GM04503 (cell line): Measurements from ENCODE around the gene S100PBP.

ENCODE experiments used
- DNase-seq: peaks from one replicate; pipeline ENCODE4 v3.0.0-alpha.2; 2012; ENCODE audit warnings: low read depth

Gene S100PBP

GRCh38 chr1:32870615-32871363, 53.3 kb downstream of the S100PBP start, which contains the start of gene FNDC5:
Gene FNDC5, minus strand, starts transcription at chr1:32870912.
- no peak for DNase-seq

DNA sequence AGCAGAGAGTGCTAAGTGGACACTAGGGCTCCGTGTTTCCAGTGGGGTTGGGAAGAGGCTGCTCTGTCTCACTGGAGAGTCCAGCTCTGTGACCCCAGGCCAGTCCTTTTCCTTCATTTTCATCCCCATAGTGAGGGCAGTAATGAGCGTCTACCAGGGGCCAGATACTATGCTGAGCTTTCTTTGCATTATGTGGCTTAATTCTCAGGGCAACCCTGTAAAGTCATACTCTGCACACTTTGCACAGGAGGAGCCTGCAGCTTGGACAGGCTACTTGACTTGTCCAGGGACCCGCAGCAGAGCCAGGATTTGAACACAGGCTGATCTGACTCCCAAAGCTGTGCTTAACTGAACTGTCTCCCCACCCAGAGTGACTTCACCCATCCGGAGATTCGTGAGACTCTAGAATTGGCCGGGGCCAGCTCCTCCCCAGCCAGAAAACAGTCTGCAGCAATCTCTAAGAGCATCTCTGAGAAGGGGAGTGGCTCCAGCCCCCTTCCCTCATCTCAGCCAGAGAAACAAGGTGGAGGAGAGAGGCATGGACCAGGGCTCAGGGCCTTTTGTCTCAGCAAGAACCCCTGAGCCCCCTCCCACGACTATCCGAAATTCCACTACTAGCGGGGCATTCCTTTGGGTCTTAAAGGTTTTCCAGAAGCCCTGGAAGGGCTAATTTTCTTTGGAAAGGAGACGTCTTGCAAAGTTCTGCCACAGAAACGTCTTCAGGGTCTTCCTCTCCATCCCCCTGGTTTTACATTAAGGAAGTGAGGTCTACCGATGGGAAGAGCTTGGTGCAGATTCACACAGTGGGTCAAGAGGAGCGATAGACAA, 54.1 kb downstream of the S100PBP start:
- no peak for DNase-seq

DNA sequence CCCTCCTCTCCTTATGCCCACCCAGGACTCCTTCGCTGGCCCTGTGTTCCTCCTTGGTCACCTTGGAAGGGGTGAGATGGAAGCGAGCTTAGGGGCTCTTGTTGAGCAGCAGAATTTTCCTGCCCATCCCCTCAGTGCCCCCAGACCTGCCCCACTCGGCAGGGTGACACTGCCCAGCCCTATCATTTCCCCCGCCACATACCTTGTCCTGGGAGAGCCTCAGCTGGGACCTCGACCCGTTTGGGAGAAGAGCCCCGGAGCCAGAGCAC, 54.7 kb downstream of the S100PBP start:
- no peak for DNase-seq

GRCh38 chr1:32873484-32873883, 56.0 kb downstream of the S100PBP start:
- no peak for DNase-seq

DNA sequence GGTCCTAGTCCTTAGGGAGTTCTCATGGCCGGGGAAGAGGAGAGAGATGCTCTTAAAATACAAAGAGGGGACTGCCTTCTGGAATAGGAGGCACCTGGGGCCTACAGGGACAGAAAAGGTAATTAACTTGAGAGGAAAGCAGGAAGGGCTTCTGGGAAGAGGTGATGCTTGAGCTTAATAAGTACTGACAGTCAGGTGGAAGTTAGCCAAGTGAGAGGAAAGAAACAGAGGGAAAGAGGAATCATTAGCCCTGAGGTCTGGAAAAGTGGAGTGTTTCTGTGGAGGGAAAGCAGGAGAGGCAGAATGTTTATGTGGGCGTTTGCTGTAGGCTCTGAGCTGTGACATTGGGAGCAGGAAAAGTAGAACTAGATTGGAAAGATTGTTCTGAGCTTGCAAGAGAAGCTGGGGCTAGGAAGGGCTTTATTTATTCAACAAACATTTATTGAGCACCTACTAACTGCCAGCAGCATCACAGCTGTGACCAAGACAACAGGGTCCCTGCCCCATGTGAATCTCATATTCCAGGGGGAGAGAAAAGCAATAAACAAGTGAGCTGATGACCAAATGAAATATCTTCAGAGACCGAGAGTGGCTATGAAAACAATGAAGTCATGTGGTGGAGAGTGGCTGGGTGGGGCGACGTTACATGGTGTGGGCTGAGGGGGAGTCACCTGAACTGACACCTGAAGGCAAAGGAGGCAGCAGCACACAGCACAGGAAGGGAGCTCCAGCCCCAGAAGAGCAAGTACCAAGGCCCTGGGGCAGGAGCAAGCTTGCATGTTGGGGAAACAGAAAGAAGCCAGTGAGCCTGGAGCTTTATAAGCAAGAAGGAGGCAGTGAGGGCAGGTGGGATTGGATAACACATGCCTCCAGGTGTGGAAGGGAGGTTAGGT, 57.7 kb downstream of the S100PBP start:
- no peak for DNase-seq

GRCh38 chr1:32876341-32877210, 59.1 kb downstream of the S100PBP start:
- DNase-seq, result no peak

GRCh38 chr1:32877211-32878110, 60.0 kb downstream of the S100PBP start:
- DNase-seq, result no peak

- DNase-seq, result no peak
Measured at GRCh38 chr1:32878183-32878582, 60.7 kb downstream of the S100PBP start.

GRCh38 chr1:32878637-32879041, 61.2 kb downstream of the S100PBP start:
- DNase-seq, result no peak

DNA sequence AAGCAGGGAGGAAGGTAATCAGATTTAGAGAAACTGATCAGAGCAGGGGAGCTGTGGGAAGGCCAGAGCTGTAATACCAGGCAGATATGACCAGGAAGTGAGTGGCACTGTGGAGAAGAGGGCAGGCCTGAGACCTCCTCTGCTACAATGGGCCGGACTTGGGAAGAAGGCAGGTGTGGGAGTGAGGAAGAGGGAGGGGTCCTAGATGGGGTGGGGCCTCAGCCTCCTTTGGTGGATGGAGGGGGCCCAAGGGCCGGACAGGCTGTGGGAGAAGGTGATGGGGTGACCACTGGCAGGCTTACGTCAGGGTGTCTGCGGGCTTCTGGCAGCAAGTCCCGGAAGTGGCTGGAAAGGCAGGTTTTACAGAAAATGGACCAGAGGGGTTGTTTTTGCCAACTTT, 63.8 kb downstream of the S100PBP start:
- no peak for DNase-seq

DNA sequence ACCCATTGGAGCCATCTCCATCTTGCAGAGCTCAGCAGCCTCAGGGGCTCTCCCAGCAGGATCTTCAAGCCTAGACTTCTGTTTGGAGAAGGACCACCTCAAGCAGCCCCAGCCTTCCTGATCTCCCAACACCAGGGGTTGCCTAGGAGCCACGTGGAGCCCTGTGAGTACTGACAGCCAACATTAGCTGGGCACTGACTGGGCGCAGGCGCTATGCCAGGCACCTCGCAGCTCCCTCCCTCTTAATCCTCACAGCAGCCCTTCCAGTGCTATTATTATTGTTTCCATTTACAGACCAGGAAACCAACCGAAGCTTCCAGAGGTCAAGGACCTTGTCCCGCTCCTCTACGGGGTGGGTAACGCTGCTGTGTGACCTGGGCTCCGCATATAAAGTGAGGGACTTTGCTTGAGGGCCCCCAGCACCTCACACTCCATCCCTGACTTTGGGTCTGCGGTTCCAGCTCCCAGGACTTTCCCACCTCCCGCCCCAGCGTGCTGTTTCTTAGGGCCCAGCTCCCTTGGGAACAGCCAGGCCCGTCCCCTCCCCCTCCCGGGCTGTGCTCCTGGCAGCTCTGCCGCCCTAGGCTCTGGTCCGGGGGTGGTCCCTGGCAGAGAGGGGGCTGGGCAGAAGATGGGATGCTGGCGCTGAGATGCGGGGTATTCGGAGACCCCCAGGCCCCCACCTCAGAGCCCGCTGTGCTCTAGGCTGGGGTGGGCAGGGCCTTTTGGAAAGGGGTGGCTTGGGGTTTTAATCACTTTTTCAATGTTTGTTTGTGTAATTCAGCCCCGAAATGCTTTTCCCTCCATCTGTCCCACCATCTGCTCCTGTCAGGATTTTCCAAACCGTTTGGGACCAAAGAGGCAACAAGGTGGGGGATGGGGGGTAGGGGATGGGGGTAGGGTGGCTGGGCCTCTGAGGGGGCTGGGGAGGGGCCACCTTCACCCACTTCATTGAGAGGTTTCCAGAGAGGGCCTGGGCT, 64.7 kb downstream of the S100PBP start:
- no peak for DNase-seq

DNA sequence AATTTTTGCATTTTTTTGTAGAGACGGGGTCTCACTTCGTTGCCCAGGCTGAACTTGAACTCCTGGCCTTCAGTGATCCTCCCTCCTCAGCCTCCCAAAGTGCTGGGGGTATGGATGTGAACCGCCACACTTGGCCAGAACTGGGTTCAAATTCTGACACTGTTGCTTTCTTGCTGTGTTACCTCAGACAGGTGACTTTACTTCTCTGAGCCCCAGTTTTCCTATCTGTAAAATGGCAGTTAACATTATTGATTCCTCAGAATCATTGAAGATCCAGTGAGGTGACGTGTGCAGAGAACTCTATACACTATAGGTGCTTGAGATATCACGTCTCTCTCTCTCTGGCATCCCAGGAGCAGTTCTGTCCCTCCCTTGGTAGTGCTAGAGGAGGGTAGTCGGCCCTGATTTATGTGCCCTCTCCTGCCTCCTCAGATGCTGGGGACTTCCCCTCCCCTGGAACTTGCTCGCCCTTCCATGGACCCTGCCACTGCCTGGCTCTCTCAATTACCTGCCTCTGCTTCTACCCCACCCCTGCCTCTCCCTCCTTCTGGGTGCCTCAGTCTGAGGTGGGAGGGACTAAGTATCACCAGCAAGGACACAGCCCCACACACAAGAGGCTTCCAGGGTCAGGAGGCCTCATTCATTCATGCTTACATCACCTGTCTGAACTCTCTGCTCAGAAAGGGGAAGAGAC, 66.0 kb downstream of the S100PBP start:
- DNase-seq, result no peak

DNA sequence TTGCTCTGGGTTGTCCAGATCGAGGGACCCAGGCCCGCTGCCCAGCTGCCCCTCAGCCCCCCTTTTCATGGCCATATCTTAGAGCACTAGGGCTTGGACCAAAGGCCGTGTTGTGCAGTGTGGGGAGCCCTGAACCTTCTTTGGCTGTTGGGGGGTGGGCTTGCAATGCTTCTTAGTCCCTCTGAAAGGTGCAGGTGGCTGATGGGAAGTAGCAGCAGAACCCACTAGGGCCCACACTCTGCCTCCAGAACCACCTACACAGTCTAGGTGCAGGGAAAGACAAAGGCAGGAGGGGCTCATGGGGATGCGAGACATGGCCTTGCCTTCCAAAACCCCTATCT, 66.5 kb downstream of the S100PBP start:
- no peak for DNase-seq

DNA sequence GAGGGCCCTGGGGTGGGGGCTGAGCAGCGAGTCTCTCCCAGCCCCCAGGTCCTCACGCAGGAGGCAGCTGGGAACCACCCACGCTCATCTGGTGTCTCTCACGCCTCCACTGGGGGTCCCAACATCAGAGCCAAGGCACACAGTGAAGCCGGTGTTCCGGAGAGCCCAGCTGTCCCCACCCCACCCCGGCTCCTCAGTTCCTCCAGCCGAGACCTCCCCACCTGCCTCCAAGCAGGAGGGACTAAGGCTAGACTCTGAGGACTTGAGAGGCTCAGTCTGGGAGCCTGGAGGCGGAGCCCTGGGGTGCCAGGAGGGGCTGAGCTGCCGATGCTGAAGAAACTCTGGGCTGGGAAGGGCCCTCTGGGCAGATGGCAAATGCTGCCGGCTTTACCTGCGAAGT, 67.3 kb downstream of the S100PBP start:
- no peak for DNase-seq

GRCh38 chr1:32885676-32886003, 68.2 kb downstream of the S100PBP start:
- DNase-seq, result no peak

GRCh38 chr1:32886004-32886827, 68.8 kb downstream of the S100PBP start, which contains the start of gene HPCA:
Gene HPCA, plus strand, starts transcription at chr1:32886491. Its CDS starts 2,408 bp downstream, at chr1:32888899.
- DNase-seq, result no peak

- no peak for DNase-seq
Measured at GRCh38 chr1:32886828-32887414, 69.5 kb downstream of the S100PBP start.

- no peak for DNase-seq
Measured at GRCh38 chr1:32887623-32888022, 70.2 kb downstream of the S100PBP start.
